ENCODE results near the gene GAPDH. TPM values are rescaled to one million over a fixed set of nuclear protein-coding genes. Genes with fewer than 3 reads are reported as not detected.
"Not testable (repeated sequence)": the region's sequence is repeated elsewhere in the genome, so short reads cannot be mapped to it uniquely, and the experiment has no call there.

Gene GAPDH
- total and polyA plus RNA-seq, 8 donors = 579 to 2,765 (median 1,254) TPM

GRCh38 chr12:6554168-6555017 is 20.1 kb downstream of the GAPDH start:
- H3K4me3 ChIP-seq = peak overlapping the region; percentile 68 to 87 (median 72)
- peaks cover 31 to 73% (median 49%) of the 10 kb centered on the region in 4 donors for H3K4me1 ChIP-seq

GRCh38 chr12:6555018-6555691 is 20.8 kb downstream of the GAPDH start:
- Histone ChIP-seq H3K27me3 (no peaks in the 10 kb centered on the region), H3K27ac (peak overlapping the region in 4 of 5 donors; percentile 71 to 86 (median 82)), H3K4me1 (peaks cover 31 to 66% (median 45%) of the 10 kb centered on the region in 4 donors), H3K4me3 (peak overlapping the region; percentile 68 to 87 (median 72)), H3K36me3 (peaks cover 20 to 34% (median 32%) of the 10 kb centered on the region in 4 donors), H3K9me3 (no peaks in the 10 kb centered on the region)
- TF ChIP-seq POLR2AphosphoS5 (IDR thresholded peaks at IDR 0.05) (no peak), EP300 (IDR thresholded peaks at IDR 0.05) (no peak), POLR2A (IDR thresholded peaks at IDR 0.05) (no peak), CTCF (IDR thresholded peaks at IDR 0.05) (no peak)
- intact Hi-C loops (cut with DNase I; ENCODE audit: low total_unique reads) = no loop called here
- peak in 1 of 2 donors; percentile 27 for DNase-seq
- 31 to 71% (median 55%) methylated on average over 34 to 61 of the region's 61 CpGs for WGBS, 5 donors

More at GRCh38 chr12:6554168-6555017, 20.1 kb downstream of the GAPDH start:
- Histone ChIP-seq H3K27ac (peak overlapping the region in 4 of 5 donors; percentile 71 to 86 (median 82)), H3K27me3 (no peaks in the 10 kb centered on the region), H3K36me3 (peaks cover 13 to 34% (median 30%) of the 10 kb centered on the region in 4 donors), H3K9me3 (no peaks in the 10 kb centered on the region)
- TF ChIP-seq POLR2A (IDR thresholded peaks at IDR 0.05) (no peak), CTCF (IDR thresholded peaks at IDR 0.05) (peak in 5 of 7 experiments; percentile 42 to 70 (median 55)), POLR2AphosphoS5 (IDR thresholded peaks at IDR 0.05) (peak in 1 of 3 donors; percentile 31), EP300 (IDR thresholded peaks at IDR 0.05) (no peak)
- DNase-seq = peak; percentile 79 to 89
- intact Hi-C loops (cut with DNase I; ENCODE audit: low total_unique reads) = no loop called here
- WGBS, 5 donors = 23 to 39% (median 32%) methylated on average over 18 to 22 of the region's 22 CpGs

- H3K27me3 ChIP-seq; intact Hi-C loops (cut with DNase I; ENCODE audit: low total_unique reads); H3K9me3 ChIP-seq; DNase-seq: not testable (repeated sequence)
- peak overlapping the region in 4 of 5 donors; percentile 56 to 86 (median 82) for H3K27ac ChIP-seq
- peaks cover 25 to 53% (median 37%) of the 10 kb centered on the region in 4 donors for H3K4me1 ChIP-seq
- WGBS, 5 donors = 81 to 89% (median 85%) methylated on average over 7 of the region's 7 CpGs
- peaks cover 33 to 45% (median 43%) of the 10 kb centered on the region in 4 donors for H3K36me3 ChIP-seq
- H3K4me3 ChIP-seq = peak overlapping the region; percentile 68 to 87 (median 72)
Observed at GRCh38 chr12:6556496-6556817, 22.1 kb downstream of the GAPDH start.

- peak overlapping the region in 2 of 5 donors; percentile 56 to 81 for H3K27ac ChIP-seq
- peaks cover 21 to 49% (median 35%) of the 10 kb centered on the region in 4 donors for H3K4me1 ChIP-seq
- H3K27me3 ChIP-seq = no peaks in the 10 kb centered on the region
- 82 to 94% (median 85%) methylated on average over 4 of the region's 4 CpGs for WGBS, 5 donors
- no peaks in the 10 kb centered on the region for H3K9me3 ChIP-seq
- no peak for DNase-seq
- no peak overlapping the region for H3K4me3 ChIP-seq
- intact Hi-C loops (cut with DNase I; ENCODE audit: low total_unique reads) = no loop called here
- no peak for TF ChIP-seq POLR2A (IDR thresholded peaks at IDR 0.05)
- TF ChIP-seq CTCF (IDR thresholded peaks at IDR 0.05) = no peak
- TF ChIP-seq POLR2AphosphoS5 (IDR thresholded peaks at IDR 0.05) = no peak
- no peak for TF ChIP-seq EP300 (IDR thresholded peaks at IDR 0.05)
- peaks cover 37 to 49% (median 47%) of the 10 kb centered on the region in 4 donors for H3K36me3 ChIP-seq
Observed at GRCh38 chr12:6556857-6557256, 22.5 kb downstream of the GAPDH start.

All from stomach (tissue), 9 donors.